Breast epithelium (tissue), 3 donors: ENCODE results near the gene KCNIP3.

Experiments
- CTCF ChIP-seq, 3 donors: fragments of 450-650 bp; IDR thresholded peaks; one replicate each; pipeline ENCODE4 v1.5.1; 2016 to 2017; ENCODE audit warnings: antibody characterized with exemption in 3 of 3, mild to moderate bottlenecking in 3 of 3, moderate library complexity in 3 of 3
- POLR2A ChIP-seq: fragments of 450-650 bp; IDR thresholded peaks from one replicate; pipeline ENCODE4 v1.6.1; 2016; ENCODE audit warnings: antibody characterized with exemption, mild to moderate bottlenecking, moderate library complexity
- POLR2AphosphoS5 ChIP-seq, 3 donors: sonication (generic); formaldehyde crosslinking; IDR thresholded peaks; one replicate each; pipeline ENCODE4 v1.6.1; 2017; ENCODE audit warnings: antibody characterized with exemption in 3 of 3

- no peak for TF ChIP-seq CTCF (IDR thresholded peaks at IDR 0.05)
- no peak for TF ChIP-seq POLR2A
- no peak for TF ChIP-seq POLR2AphosphoS5 (IDR thresholded peaks at IDR 0.05)
These were observed 1.1 kb upstream of the KCNIP3 start for GRCh38 chr2:95296011-95296410.
